Mucosa of descending colon (tissue), 3 donors: ENCODE results near the gene MTF2. TPM values are rescaled to one million over a fixed set of nuclear protein-coding genes. Genes with fewer than 3 reads are reported as not detected.
"Not testable (repeated sequence)": the region's sequence is repeated elsewhere in the genome, so short reads cannot be mapped to it uniquely, and the experiment has no call there.

Experiments used
- ATAC-seq: fragments of 200-7000 bp; cut with Tn5 transposase; one replicate; pipeline ENCODE4 v1.9.1; 2020; ENCODE audit warnings: mild to moderate bottlenecking, moderate library complexity
- DNase-seq, 3 donors: peaks; one replicate each; pipeline ENCODE4 v3.0.0-alpha.2; 2020
- H3K36me3 ChIP-seq: fragments of 200-600 bp; one replicate; pipeline ENCODE4 v1.8.0; 2021; ENCODE audit warnings: low read depth, mild to moderate bottlenecking
- H3K4me1 ChIP-seq: fragments of 200-600 bp; one replicate; pipeline ENCODE4 v1.8.0; 2021; ENCODE audit warnings: low read depth, mild to moderate bottlenecking
- H3K4me3 ChIP-seq: fragments of 200-600 bp; one replicate; pipeline ENCODE4 v1.8.0; 2021; ENCODE audit warnings: mild to moderate bottlenecking
- H3K9me3 ChIP-seq: fragments of 200-600 bp; one replicate; pipeline ENCODE4 v1.8.0; 2021; ENCODE audit warnings: mild to moderate bottlenecking
- CTCF ChIP-seq: fragments of 200-600 bp; IDR thresholded peaks from one replicate; pipeline ENCODE4 v1.8.0; 2022; ENCODE audit warnings: antibody characterized with exemption, mild to moderate bottlenecking
- intact Hi-C, 2 donors: fragments of 100-400 bp; cut with DNase I in 1 of 2; cut with micrococcal nuclease in 1 of 2; formaldehyde crosslinking; loops; one replicate each; pipeline versions ENCODE4 v1.11.0 to v1.11.1; 2022; cut with DNase I, micrococcal nuclease
- total RNA-seq, 3 donors: library from RNA; stranded (reverse); fragmentation: NEBNext Ultra II Directional in 2 of 3; extraction: Animal tissue kit (Norgen Biotek cat#: 25700) in 2 of 3; gene quantifications; one replicate each; pipeline versions ENCODE4 v1.2.1 to v1.2.4, GENCODE V29; 2021 to 2023
- donor health status: DM: no; HTN: no; CAD: no; lungs with moderate emphysema.
- donor health status: DM: no; HTN: no; CAD: no.
- donor health status: DM: no; HTN: yes; CAD: no.

Gene MTF2
- total RNA-seq, 3 donors from 2014 or later = 22.5 to 32.1 (median 23.6) TPM

DNA sequence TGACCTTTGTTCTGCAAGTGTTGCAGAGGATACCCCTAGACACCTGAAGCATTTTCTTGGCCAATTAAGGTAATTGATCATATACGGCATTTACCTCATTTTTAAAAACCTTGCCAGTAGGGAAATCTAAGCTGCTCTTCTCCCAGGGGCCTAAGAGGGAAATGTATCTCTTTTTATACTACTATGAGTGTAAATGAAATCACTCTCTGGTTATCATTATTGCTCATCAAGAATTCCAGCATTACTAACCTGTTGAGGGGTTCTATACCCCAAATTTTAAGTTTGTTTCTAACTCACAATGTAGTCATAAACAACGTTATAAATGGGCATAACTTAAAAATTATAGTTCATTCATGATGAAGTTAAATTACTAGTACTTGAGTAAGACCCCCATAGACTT is 73.8 kb downstream of the MTF2 start:
- Histone ChIP-seq H3K4me3 (no peak overlapping the region), H3K9me3 (no peaks in the 10 kb centered on the region), H3K4me1 (no peaks in the 10 kb centered on the region), H3K36me3 (no peaks in the 10 kb centered on the region)
- intact Hi-C loops = no loop called here
- TF ChIP-seq CTCF = no peak
- no peak for DNase-seq
- ATAC-seq = no peak

DNA sequence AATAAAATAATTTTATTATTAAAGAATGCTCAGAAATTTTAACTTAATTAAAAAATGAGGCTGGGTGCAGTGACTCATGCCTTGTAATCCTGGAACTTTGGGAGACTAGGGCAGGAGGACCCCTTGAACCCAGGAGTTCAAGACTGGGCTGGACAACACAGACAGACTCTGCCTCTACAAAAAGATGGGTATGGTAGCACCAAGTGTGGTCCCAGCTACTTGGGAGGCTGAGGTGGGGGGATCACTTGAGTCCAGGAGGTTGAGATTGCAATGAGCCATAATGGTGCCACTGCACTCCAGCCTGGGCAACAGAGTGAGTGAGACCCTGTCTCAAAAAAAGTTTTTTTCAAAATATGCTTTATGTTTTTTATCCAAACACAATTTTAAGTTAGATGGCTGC is 75.8 kb downstream of the MTF2 start:
- DNase-seq = no peak
- intact Hi-C loops = no loop called here
- H3K4me1 ChIP-seq = no peaks in the 10 kb centered on the region
- no peak for ATAC-seq
- no peaks in the 10 kb centered on the region for H3K36me3 ChIP-seq
- no peaks in the 10 kb centered on the region for H3K9me3 ChIP-seq
- no peak overlapping the region for H3K4me3 ChIP-seq
- TF ChIP-seq CTCF = no peak

DNA sequence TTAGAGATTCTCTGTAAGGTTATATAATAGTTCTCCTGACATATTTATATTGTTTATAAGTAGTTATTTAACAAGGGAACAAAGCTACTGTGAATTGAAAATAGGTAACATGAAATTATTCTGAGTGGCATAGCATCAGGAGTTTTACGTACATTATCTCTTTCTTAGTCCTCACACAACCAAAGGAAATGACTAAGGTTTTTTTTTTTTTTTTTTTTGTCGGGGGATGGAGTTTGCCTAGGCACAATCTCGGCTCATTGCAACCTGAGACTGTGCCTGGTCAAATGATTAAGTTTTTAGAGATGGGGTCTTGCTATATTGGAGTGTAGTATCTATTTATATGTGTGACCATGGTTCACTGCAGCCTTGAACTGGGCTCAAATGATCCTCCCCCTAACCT is 76.3 kb downstream of the MTF2 start:
- intact Hi-C loops = no loop called here
- ATAC-seq = no peak
- no peak for DNase-seq
- H3K4me3 ChIP-seq = no peak overlapping the region
- no peaks in the 10 kb centered on the region for H3K4me1 ChIP-seq
- H3K36me3 ChIP-seq = no peaks in the 10 kb centered on the region
- H3K9me3 ChIP-seq = no peaks in the 10 kb centered on the region
- no peak for TF ChIP-seq CTCF

- peak; percentile 86 for ATAC-seq
- DNase-seq = no peak
Observed at GRCh38 chr1:93159337-93159736, 80.3 kb downstream of the MTF2 start.

DNA sequence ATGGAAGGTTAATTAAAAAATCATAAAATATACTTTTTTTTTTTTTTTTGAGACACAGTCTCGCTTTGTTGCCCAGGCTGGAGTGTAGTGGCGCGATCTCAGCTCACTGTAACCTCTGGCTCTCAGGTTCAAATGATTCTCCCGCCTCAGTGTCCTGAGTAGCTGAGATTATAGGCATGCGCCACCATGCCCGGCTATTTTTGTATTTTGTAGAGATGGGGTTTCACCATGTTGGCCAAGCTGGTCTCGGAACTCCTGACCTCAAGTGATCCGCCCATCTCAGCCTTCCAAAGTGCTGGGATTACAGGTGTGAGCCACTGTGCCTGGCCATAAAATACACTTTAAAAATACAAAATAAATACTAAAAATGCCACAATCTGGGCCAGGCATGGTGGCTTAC is 84.2 kb downstream of the MTF2 start:
- H3K4me1 ChIP-seq, H3K4me3 ChIP-seq, intact Hi-C loops, DNase-seq, H3K36me3 ChIP-seq, H3K9me3 ChIP-seq, ATAC-seq: not testable (repeated sequence)

More at GRCh38 chr1:93159337-93159736, 80.3 kb downstream of the MTF2 start:
- Histone ChIP-seq H3K4me1 (no peaks in the 10 kb centered on the region), H3K9me3 (no peaks in the 10 kb centered on the region), H3K36me3 (no peaks in the 10 kb centered on the region), H3K4me3 (no peak overlapping the region)
- no peak for TF ChIP-seq CTCF
- intact Hi-C loops = no loop called here

DNA sequence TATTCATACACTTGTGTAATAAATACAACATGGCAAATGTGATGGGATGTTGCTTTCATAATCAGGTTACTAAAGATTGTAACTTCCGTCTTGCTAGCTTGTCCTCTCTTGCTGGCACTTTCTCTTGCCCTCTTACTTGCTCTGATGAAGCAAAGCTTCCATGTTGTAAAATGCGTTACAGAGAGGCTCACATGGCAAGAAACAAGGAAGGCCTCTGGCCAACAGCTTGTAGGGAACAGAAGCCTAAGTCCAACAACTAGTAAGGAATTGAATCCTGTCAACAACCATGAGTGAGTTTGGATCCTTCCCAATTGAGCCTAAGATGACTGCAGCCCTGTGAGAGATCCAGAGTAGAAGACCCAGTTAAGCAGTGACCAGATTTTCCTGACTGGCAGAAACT is 85.7 kb downstream of the MTF2 start:
- H3K36me3 ChIP-seq = no peaks in the 10 kb centered on the region
- H3K4me3 ChIP-seq = no peak overlapping the region
- TF ChIP-seq CTCF = no peak
- ATAC-seq (no peak), DNase-seq (no peak)
- no peaks in the 10 kb centered on the region for H3K9me3 ChIP-seq
- intact Hi-C loops = no loop called here
- no peaks in the 10 kb centered on the region for H3K4me1 ChIP-seq

DNA sequence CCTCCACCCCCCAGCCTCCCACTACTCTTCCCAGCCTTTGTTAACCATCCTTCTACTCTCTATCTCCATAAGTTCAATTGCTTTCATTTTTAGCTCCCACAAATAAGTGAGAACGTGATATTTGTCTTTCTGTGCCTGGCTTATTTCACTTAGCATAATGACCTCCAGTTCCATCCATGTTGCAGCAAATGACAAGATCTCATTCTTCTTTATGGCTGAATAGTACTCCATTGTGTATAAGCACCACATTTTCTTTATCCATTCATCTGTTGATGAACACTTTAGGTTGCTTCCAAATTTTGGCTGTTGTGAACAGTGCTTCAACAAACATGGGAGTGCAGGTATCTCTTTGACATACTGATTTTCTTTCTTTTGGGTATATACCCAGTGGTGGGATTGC is 86.8 kb downstream of the MTF2 start:
- DNase-seq, ATAC-seq, H3K36me3 ChIP-seq, H3K4me1 ChIP-seq, H3K9me3 ChIP-seq, H3K4me3 ChIP-seq, intact Hi-C loops: not testable (repeated sequence)
